Upper lobe of left lung (tissue), 4 donors: ENCODE results near the gene C11orf91.

Experiments
- POLR2A ChIP-seq, 4 donors: fragments of 450-650 bp; IDR thresholded peaks; one replicate each; pipeline ENCODE4 v1.5.1; 2016 to 2017; ENCODE audit warnings: antibody characterized with exemption in 4 of 4, mild to moderate bottlenecking in 2 of 4
- POLR2AphosphoS5 ChIP-seq, 2 donors: sonication (generic); formaldehyde crosslinking; IDR thresholded peaks; one replicate each; pipeline ENCODE4 v1.5.1; 2017; ENCODE audit warnings: antibody characterized with exemption in 2 of 2
- TF ChIP-seq, protein P1 (sequence below), 6 experiments: fragments of 450-650 bp in 4 of 6; fragments of 200-600 bp in 2 of 6; sonication (generic) in 2 of 6; IDR thresholded peaks; one replicate each; pipeline ENCODE4 v1.5.1; 2016 to 2019; ENCODE audit warnings: antibody characterized with exemption in 6 of 6

DNA sequence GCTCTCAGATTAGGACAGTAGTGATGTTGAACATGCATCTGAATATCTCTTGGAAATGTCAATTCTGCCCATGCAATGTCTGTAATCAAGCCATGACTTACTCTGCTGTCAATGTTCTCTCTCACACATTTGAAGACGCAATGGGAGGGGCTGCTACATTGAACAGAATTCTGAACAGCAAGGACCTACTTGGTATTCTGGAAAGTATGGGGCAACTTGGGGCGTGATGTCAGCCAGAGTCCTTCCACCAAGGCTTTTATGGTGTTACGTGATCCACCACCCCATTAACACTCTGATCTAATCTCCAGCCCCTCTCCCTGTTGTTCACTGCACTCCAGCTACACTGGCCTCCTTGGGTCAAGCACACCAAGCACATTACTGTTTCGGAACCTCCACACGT lies 42.7 kb upstream of the C11orf91 start:
- TF ChIP-seq, protein P1, sequence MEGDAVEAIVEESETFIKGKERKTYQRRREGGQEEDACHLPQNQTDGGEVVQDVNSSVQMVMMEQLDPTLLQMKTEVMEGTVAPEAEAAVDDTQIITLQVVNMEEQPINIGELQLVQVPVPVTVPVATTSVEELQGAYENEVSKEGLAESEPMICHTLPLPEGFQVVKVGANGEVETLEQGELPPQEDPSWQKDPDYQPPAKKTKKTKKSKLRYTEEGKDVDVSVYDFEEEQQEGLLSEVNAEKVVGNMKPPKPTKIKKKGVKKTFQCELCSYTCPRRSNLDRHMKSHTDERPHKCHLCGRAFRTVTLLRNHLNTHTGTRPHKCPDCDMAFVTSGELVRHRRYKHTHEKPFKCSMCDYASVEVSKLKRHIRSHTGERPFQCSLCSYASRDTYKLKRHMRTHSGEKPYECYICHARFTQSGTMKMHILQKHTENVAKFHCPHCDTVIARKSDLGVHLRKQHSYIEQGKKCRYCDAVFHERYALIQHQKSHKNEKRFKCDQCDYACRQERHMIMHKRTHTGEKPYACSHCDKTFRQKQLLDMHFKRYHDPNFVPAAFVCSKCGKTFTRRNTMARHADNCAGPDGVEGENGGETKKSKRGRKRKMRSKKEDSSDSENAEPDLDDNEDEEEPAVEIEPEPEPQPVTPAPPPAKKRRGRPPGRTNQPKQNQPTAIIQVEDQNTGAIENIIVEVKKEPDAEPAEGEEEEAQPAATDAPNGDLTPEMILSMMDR (IDR thresholded peaks at IDR 0.05): no peak
- TF ChIP-seq POLR2AphosphoS5 (IDR thresholded peaks at IDR 0.05) (no peak), POLR2A (IDR thresholded peaks at IDR 0.05) (no peak)
